NCI-H2107 (cell line): ENCODE data around the gene PNKP.

ENCODE experiments used
- DNase-seq: peaks from one replicate; lab custom pipeline; 2025; lab: John Stamatoyannopoulos, UW

Gene PNKP

GRCh38 chr19:49876422-49877019 is 9.1 kb upstream of the PNKP start:
- DNase-seq = peak; percentile 96

- DNase-seq = no peak
Measured at GRCh38 chr19:49875857-49876421, 8.6 kb upstream of the PNKP start.

GRCh38 chr19:49875177-49875576 is 7.8 kb upstream of the PNKP start:
- no peak for DNase-seq

GRCh38 chr19:49874503-49875157 is 7.3 kb upstream of the PNKP start:
- no peak for DNase-seq

GRCh38 chr19:49873834-49874233 is 6.5 kb upstream of the PNKP start:
- no peak for DNase-seq

- DNase-seq = no peak
Measured at GRCh38 chr19:49873129-49873521, 5.7 kb upstream of the PNKP start.

- no peak for DNase-seq
Measured at GRCh38 chr19:49872245-49873128, 5.1 kb upstream of the PNKP start.

GRCh38 chr19:49871349-49871985 is 4.1 kb upstream of the PNKP start:
- no peak for DNase-seq

- DNase-seq = no peak
Measured at GRCh38 chr19:49870309-49870901, 3.0 kb upstream of the PNKP start.

- peak; percentile 97 for DNase-seq
Measured at GRCh38 chr19:49869484-49870308, 2.3 kb upstream of the PNKP start.

GRCh38 chr19:49869009-49869483 is 1.7 kb upstream of the PNKP start:
- no peak for DNase-seq

- DNase-seq = no peak
Measured at GRCh38 chr19:49864890-49865289, 2.5 kb downstream of the PNKP start.

- DNase-seq = no peak
Measured at GRCh38 chr19:49863935-49864320, 3.4 kb downstream of the PNKP start.

GRCh38 chr19:49863254-49863934 is 4.0 kb downstream of the PNKP start:
- DNase-seq = no peak

GRCh38 chr19:49862391-49863253 is 4.8 kb downstream of the PNKP start:
- no peak for DNase-seq

GRCh38 chr19:49861541-49862378 is 5.6 kb downstream of the PNKP start:
- DNase-seq = peak; percentile 54

GRCh38 chr19:49861107-49861506 is 6.3 kb downstream of the PNKP start:
- peak; percentile 30 for DNase-seq
